SH-SY5Y (cell line): ENCODE results near the gene SERPINB12.

ENCODE experiments used
- GATA2 ChIP-seq: IDR thresholded peaks from 2 replicates; pipeline ENCODE4 v1.6.1; 2011; ENCODE audit warnings: mild to moderate bottlenecking, low read depth, low read length
- GATA3 ChIP-seq: IDR thresholded peaks from 2 replicates; pipeline ENCODE4 v1.6.1; 2011; ENCODE audit warnings: low read depth, mild to moderate bottlenecking, low read length, moderate library complexity

- TF ChIP-seq GATA2 = no peak
- TF ChIP-seq GATA3 = no peak
Observed at GRCh38 chr18:63570721-63571120, 28.6 kb downstream of the SERPINB12 start.
